IMR-90 (cell line): ENCODE measurements around the gene SRGN. TPM values are rescaled to one million over a fixed set of nuclear protein-coding genes. Genes with fewer than 3 reads are reported as not detected.
A peak's percentile ranks its signal among the peaks of the same experiment; 100 is the strongest.

ENCODE experiments used
- ATAC-seq: fragments of 200-7000 bp; cut with Tn5 transposase; 2 replicates; pipeline ENCODE4 v1.9.1; 2020; ENCODE audit warnings: low read depth, mild to moderate bottlenecking, moderate library complexity
- BruUV-seq: library from RNA; stranded (reverse); fragments of 400-500 nt; replicated peaks from 2 replicates; lab custom pipeline; 2021; lab: Mats Ljungman, UMichigan
- CTCF ChIA-PET: fragments of 300-600 bp; formaldehyde crosslinking; extraction: SDS; loops from one replicate; lab custom pipeline; 2021; ENCODE audit warnings: antibody characterized with exemption; lab: Yijun Ruan, JAX
- POLR2A ChIA-PET: fragments of 300-600 bp; sonication (Branson Sonifier 250); formaldehyde crosslinking; loops from one replicate; lab custom pipeline; 2022; ENCODE audit warnings: antibody characterized with exemption; ENCODE audit not compliant: unreplicated experiment; lab: Charles Lee
- DNase-seq: peaks from one replicate; pipeline ENCODE4 v3.0.0; 2013
- H2AFZ ChIP-seq: replicated peaks from 2 replicates; pipeline ENCODE3; 2013; ENCODE audit warnings: low read length, mild to moderate bottlenecking; ENCODE audit not compliant: poor library complexity
- H2AK5ac ChIP-seq: 2 replicates; pipeline ENCODE4 v1.6.1; 2013; ENCODE audit warnings: low read depth, low read length, inconsistent platforms
- H2AK9ac ChIP-seq: replicated peaks from 2 replicates; pipeline ENCODE3; 2013; ENCODE audit warnings: mild to moderate bottlenecking, low read depth, low read length, moderate library complexity; ENCODE audit not compliant: poor library complexity
- H2BK120ac ChIP-seq: 2 replicates; pipeline ENCODE4 v1.6.1; 2013; ENCODE audit warnings: low read depth, low read length, inconsistent platforms
- H2BK15ac ChIP-seq: 3 replicates; pipeline ENCODE4 v1.6.1; 2013; ENCODE audit warnings: low read depth, low read length, inconsistent platforms
- H2BK20ac ChIP-seq: 2 replicates; pipeline ENCODE4 v1.6.1; 2013; ENCODE audit warnings: low read depth, mild to moderate bottlenecking, inconsistent platforms, low read length, moderate library complexity
- H2BK5ac ChIP-seq: 2 replicates; pipeline ENCODE4 v1.6.1; 2013; ENCODE audit warnings: mild to moderate bottlenecking, low read depth, low read length, inconsistent platforms; ENCODE audit not compliant: poor library complexity, severe bottlenecking
- H3K14ac ChIP-seq: replicated peaks from 2 replicates; pipeline ENCODE4 v1.6.1; 2013; ENCODE audit warnings: low read depth, low read length, inconsistent platforms
- H3K18ac ChIP-seq: 2 replicates; pipeline ENCODE4 v1.6.1; 2013; ENCODE audit warnings: low read depth, low read length, control low read depth
- H3K23ac ChIP-seq: 2 replicates; pipeline ENCODE4 v1.6.1; 2013; ENCODE audit warnings: low read depth, low read length, inconsistent platforms
- H3K27ac ChIP-seq: 2 replicates; pipeline ENCODE4 v1.5.1; 2013; ENCODE audit warnings: mild to moderate bottlenecking, control low read depth, low read length; ENCODE audit not compliant: insufficient read depth
- H3K27me3 ChIP-seq: 2 replicates; pipeline ENCODE4 v1.6.1; 2013; ENCODE audit warnings: low read length; ENCODE audit not compliant: control insufficient read depth, insufficient read depth
- H3K36me3 ChIP-seq: 2 replicates; pipeline ENCODE4 v1.6.1; 2013; ENCODE audit warnings: low read length, mixed read lengths; ENCODE audit not compliant: control insufficient read depth, insufficient read depth
- H3K4ac ChIP-seq: 2 replicates; pipeline ENCODE4 v1.6.1; 2013; ENCODE audit warnings: low read depth, low read length, inconsistent platforms
- H3K4me1 ChIP-seq: 2 replicates; pipeline ENCODE4 v1.6.1; 2013; ENCODE audit warnings: low read length, mixed read lengths; ENCODE audit not compliant: control insufficient read depth, insufficient read depth
- H3K4me2 ChIP-seq: 2 replicates; pipeline ENCODE4 v1.6.1; 2013; ENCODE audit warnings: low read depth, mild to moderate bottlenecking, control low read depth, low read length, moderate library complexity
- H3K4me3 ChIP-seq: 2 replicates; pipeline ENCODE4 v1.5.1; 2013; ENCODE audit warnings: low read depth, mild to moderate bottlenecking, control low read depth, low read length, moderate library complexity; ENCODE audit not compliant: insufficient read depth
- H3K56ac ChIP-seq: 2 replicates; pipeline ENCODE4 v1.6.1; 2013; ENCODE audit warnings: low read length, inconsistent platforms; ENCODE audit not compliant: insufficient read depth; ENCODE audit errors: extremely low read depth
- H3K79me1 ChIP-seq, 2 experiments: 2 replicates each; pipeline ENCODE4 v1.6.1; 2013; ENCODE audit warnings: low read length in 2 of 2, inconsistent platforms in 1 of 2, low read depth in 1 of 2
- H3K9ac ChIP-seq: 2 replicates; pipeline ENCODE4 v1.6.1; 2013; ENCODE audit warnings: low read depth, low read length, control low read depth
- H3K9me1 ChIP-seq: 2 replicates; pipeline ENCODE4 v1.6.1; 2013; ENCODE audit warnings: low read length, inconsistent platforms; ENCODE audit not compliant: insufficient read depth
- H3K9me3 ChIP-seq: 2 replicates; pipeline ENCODE4 v1.6.1; 2013; ENCODE audit warnings: low read length; ENCODE audit not compliant: control insufficient read depth, insufficient read depth
- H4K20me1 ChIP-seq: 2 replicates; pipeline ENCODE4 v1.6.1; 2013; ENCODE audit warnings: low read length, inconsistent platforms; ENCODE audit not compliant: insufficient read depth
- H4K5ac ChIP-seq: 2 replicates; pipeline ENCODE4 v1.6.1; 2013; ENCODE audit warnings: mild to moderate bottlenecking, low read depth, low read length, control low read depth
- H4K8ac ChIP-seq, 2 experiments: 2 replicates each; pipeline ENCODE4 v1.6.1; 2013; ENCODE audit warnings: low read depth in 2 of 2, low read length in 2 of 2, control low read depth in 1 of 2, inconsistent platforms in 1 of 2
- H4K91ac ChIP-seq: 2 replicates; pipeline ENCODE4 v1.6.1; 2013; ENCODE audit warnings: low read depth, low read length, inconsistent platforms; ENCODE audit not compliant: insufficient read depth
- BHLHE40 ChIP-seq: fragments of 150-350 bp; IDR thresholded peaks from 2 replicates; pipeline ENCODE4 v1.6.1; 2016; ENCODE audit warnings: mild to moderate bottlenecking, low read depth, low read length
- CHD1 ChIP-seq: IDR thresholded peaks from 2 replicates; pipeline ENCODE4 v1.6.1; 2012; ENCODE audit warnings: low read depth, low read length, improper control_type of control experiment
- ELK1 ChIP-seq: fragments of 150-350 bp; IDR thresholded peaks from 2 replicates; pipeline ENCODE4 v1.6.1; 2016; ENCODE audit warnings: low read depth, mild to moderate bottlenecking, low read length, moderate library complexity, borderline replicate concordance
- MAFK ChIP-seq: IDR thresholded peaks from 2 replicates; pipeline ENCODE4 v1.6.1; 2012; ENCODE audit warnings: low read depth, low read length, improper control_type of control experiment
- MAZ ChIP-seq: IDR thresholded peaks from 2 replicates; pipeline ENCODE4 v1.6.1; 2012; ENCODE audit warnings: low read depth, mild to moderate bottlenecking, low read length, improper control_type of control experiment, moderate library complexity, borderline replicate concordance
- NFE2L2 ChIP-seq: fragments of 150-350 bp; IDR thresholded peaks from 2 replicates; pipeline ENCODE4 v1.6.1; 2016; ENCODE audit warnings: low read depth, mild to moderate bottlenecking, low read length
- RAD21 ChIP-seq: IDR thresholded peaks from 2 replicates; pipeline ENCODE4 v1.6.1; 2012; ENCODE audit warnings: low read length, improper control_type of control experiment
- RCOR1 ChIP-seq: IDR thresholded peaks from 2 replicates; pipeline ENCODE4 v1.6.1; 2012; ENCODE audit warnings: mild to moderate bottlenecking, low read length, improper control_type of control experiment; ENCODE audit not compliant: insufficient replicate concordance
- RFX5 ChIP-seq: IDR thresholded peaks from 2 replicates; pipeline ENCODE4 v1.8.0; 2012; ENCODE audit warnings: low read depth, mild to moderate bottlenecking, low read length, moderate library complexity
- SMC3 ChIP-seq: fragments of 150-350 bp; IDR thresholded peaks from 2 replicates; pipeline ENCODE4 v1.6.1; 2016; ENCODE audit warnings: low read depth, mild to moderate bottlenecking, antibody characterized with exemption, low read length, moderate library complexity
- WGBS, 2 experiments: methylation state at CpG; one replicate each; pipeline versions ENCODE4 v1.1.5 to v1.1.7; 2013; ENCODE audit warnings: missing lambda C conversion rate in 2 of 2; ENCODE audit not compliant: insufficient read length in 1 of 2; ENCODE audit errors: extremely low coverage in 2 of 2; 5-methylcytosine and 5-hydroxymethylcytosine counted together
- dilution Hi-C: fragments of 300-500 bp; cut with HindIII; formaldehyde crosslinking; loops from one replicate; pipeline ENCODE4 v1.14.3; 2018; ENCODE audit warnings: low sequenced_read_pairs; ENCODE audit not compliant: unreplicated experiment
- in situ Hi-C: fragments of 300-500 bp; cut with MboI; formaldehyde crosslinking; loops from 3 replicates; pipeline ENCODE4 v1.14.3; 2019; ENCODE audit warnings: low sequenced_read_pairs, inconsistent platforms, mixed read lengths
- intact Hi-C: fragments of 100-400 bp; cut with micrococcal nuclease; formaldehyde crosslinking; loops from 2 replicates; pipeline ENCODE4 v1.10.0; 2022
- polyA plus RNA-seq, 3 experiments: library from polyadenylated mRNA; depleted of rRNA; stranded (reverse); fragments of >200 nt; gene quantifications; 2 replicates each; pipeline ENCODE4 v1.2.3, GENCODE V29; 2012; ENCODE audit warnings: low replicate concordance in 1 of 3
- total RNA-seq: library from RNA; depleted of rRNA; stranded (reverse); fragments of >200 nt; gene quantifications from 2 replicates; pipeline ENCODE4 v1.2.3, GENCODE V29; 2012

Gene SRGN
- total and polyA plus RNA-seq, 2 of the 4 experiments (the other 2 are of a cell fraction), result 33.3 to 41.4 TPM

DNA sequence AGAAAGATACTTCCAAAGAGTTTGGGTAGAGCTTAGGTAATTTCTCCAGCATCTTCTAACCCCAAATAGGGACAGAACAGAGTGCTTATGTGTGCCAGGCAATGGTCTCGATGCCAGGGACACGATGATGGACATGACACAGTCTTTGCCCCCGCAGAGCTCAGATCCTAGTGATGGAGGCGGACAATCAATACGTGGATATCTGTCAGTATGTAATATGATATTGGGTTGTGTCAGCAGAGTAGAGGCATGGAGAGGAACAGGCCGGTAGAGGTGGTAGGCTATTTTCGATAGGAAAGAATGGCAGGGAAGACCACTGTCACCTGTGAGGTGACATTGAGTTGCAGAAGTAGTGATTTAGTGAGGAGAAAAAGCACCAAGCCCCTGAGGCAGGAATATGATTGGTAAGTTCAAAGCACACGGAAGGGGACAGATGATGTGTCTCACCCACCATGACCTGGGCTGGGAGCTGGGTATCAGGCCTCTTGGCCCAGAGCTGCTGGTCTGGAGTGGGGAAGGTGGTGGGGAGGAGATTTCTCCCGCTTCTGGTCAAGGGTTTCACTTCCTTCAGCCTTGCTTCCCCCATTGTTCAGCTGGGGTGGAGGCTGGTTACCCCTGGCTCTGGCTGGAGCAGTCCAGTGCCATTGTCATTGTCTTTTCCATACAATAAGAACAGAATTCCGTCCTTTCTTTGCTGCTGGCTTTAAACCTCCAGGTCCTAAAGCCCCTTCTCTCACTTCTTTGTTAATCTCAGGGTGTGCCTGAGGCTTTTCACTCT lies 36.0 kb upstream of the SRGN start:
- no peak overlapping the region for H3K56ac ChIP-seq
- CTCF ChIA-PET, result no interaction called here
- POLR2A ChIA-PET, result no interaction called here
- no peaks in the 10 kb centered on the region for H3K27me3 ChIP-seq
- H3K9me1 ChIP-seq, result peaks cover 13% of the 10 kb centered on the region
- peak overlapping the region in 1 of 2 experiments; percentile 51; a peak in 1 of 4 replicates for H4K8ac ChIP-seq
- peak overlapping the region; percentile 20; the same call in 1 of the 2 replicates for H4K5ac ChIP-seq
- dilution Hi-C loops, result no loop called here
- H3K4me1 ChIP-seq, result peaks cover 12% of the 10 kb centered on the region
- no TSS peak for BruUV-seq
- H3K36me3 ChIP-seq, result no peaks in the 10 kb centered on the region
- H3K4ac ChIP-seq, result peak overlapping the region; percentile 30; the same call in 1 of the 2 replicates
- peak overlapping the region; percentile 80; the same call in 1 of the 2 replicates for H2AK5ac ChIP-seq
- no peak overlapping the region for H3K4me2 ChIP-seq
- H4K91ac ChIP-seq, result no peak overlapping the region; the same call in 1 of the 2 replicates
- intact Hi-C loops, result no loop called here
- no peak overlapping the region for H3K4me3 ChIP-seq
- H2AK9ac ChIP-seq, result no peak overlapping the region
- no peak overlapping the region for H2AFZ ChIP-seq
- DNase-seq (no peak), ATAC-seq (no peak)
- peak overlapping the region; percentile 31 for H2BK15ac ChIP-seq
- peak overlapping the region; percentile 35; the same call in 1 of the 2 replicates for H3K18ac ChIP-seq
- H3K23ac ChIP-seq, result no peak overlapping the region
- peak overlapping the region; percentile 41; the same call in 1 of the 2 replicates for H2BK120ac ChIP-seq
- H2BK20ac ChIP-seq, result 0 out of 2 replicates have a peak overlapping the region, but pooled peaks have one; percentile 31
- no peaks in the 10 kb centered on the region for H3K9me3 ChIP-seq
- no peak overlapping the region for H2BK5ac ChIP-seq
- peak overlapping the region; percentile 24 for H3K14ac ChIP-seq
- 90% methylated on average over 4 of the region's 10 CpGs; no CpG with 5 or more reads in 1 of the 2 experiments for WGBS, 2 experiments
- no peak overlapping the region for H3K9ac ChIP-seq
- H3K79me1 ChIP-seq, result no peaks in the 10 kb centered on the region
- TF ChIP-seq BHLHE40, result no peak
- TF ChIP-seq MAZ, result no peak
- no peak for TF ChIP-seq RAD21
- no peak for TF ChIP-seq ELK1
- TF ChIP-seq CHD1, result no peak
- no peak for TF ChIP-seq RFX5
- TF ChIP-seq NFE2L2, result no peak
- TF ChIP-seq MAFK, result no peak
- TF ChIP-seq RCOR1, result no peak
- TF ChIP-seq SMC3, result no peak
- H3K27ac ChIP-seq, result no peak overlapping the region
- H4K20me1 ChIP-seq, result no peaks in the 10 kb centered on the region
- in situ Hi-C loops, result no loop called here
